ENCODE results near the gene SORL1.

The SORL1 gene

GRCh38 chr11:121522043-121522941 is 70.2 kb downstream of the SORL1 start:
- Histone ChIP-seq H3K4me1 (ENCODE audit: insufficient read depth, low read length) (no peaks in the 10 kb centered on the region), H3K9me3 (ENCODE audit: insufficient read depth, low read length, severe bottlenecking) (peaks cover 10% of the 10 kb centered on the region), H3K27me3 (ENCODE audit: insufficient read depth, low read length, poor library complexity) (no peaks in the 10 kb centered on the region), H3K4me2 (ENCODE audit: insufficient read depth, low read length) (no peak overlapping the region), H3K27ac (ENCODE audit: low read length) (no peak overlapping the region), H3K36me3 (ENCODE audit: insufficient read depth, low read length) (peaks cover 69% of the 10 kb centered on the region), H4K20me1 (ENCODE audit: insufficient read depth, low read length) (no peaks in the 10 kb centered on the region), H2AFZ (ENCODE audit: low read depth, low read length) (no peak overlapping the region), H3K9ac (ENCODE audit: low read depth, low read length) (no peak overlapping the region), H3K79me2 (ENCODE audit: insufficient read depth, low read length) (no peaks in the 10 kb centered on the region), H3K4me3 (ENCODE audit: low read depth in 1 of 2, low read length in 2 of 2) (no peak overlapping the region)
- TF ChIP-seq CTCF (IDR thresholded peaks at IDR 0.05; ENCODE audit: borderline replicate concordance, extremely low read depth, low read length, poor library complexity, severe bottlenecking) (no peak), EZH2 (IDR thresholded peaks at IDR 0.05; ENCODE audit: borderline replicate concordance, low read depth, low read length, severe bottlenecking) (no peak)
- DNase-seq (no peak), ATAC-seq (ENCODE audit: insufficient read depth, low read depth) (peak; percentile 39; the same call in 2 of the 3 replicates)

DNA sequence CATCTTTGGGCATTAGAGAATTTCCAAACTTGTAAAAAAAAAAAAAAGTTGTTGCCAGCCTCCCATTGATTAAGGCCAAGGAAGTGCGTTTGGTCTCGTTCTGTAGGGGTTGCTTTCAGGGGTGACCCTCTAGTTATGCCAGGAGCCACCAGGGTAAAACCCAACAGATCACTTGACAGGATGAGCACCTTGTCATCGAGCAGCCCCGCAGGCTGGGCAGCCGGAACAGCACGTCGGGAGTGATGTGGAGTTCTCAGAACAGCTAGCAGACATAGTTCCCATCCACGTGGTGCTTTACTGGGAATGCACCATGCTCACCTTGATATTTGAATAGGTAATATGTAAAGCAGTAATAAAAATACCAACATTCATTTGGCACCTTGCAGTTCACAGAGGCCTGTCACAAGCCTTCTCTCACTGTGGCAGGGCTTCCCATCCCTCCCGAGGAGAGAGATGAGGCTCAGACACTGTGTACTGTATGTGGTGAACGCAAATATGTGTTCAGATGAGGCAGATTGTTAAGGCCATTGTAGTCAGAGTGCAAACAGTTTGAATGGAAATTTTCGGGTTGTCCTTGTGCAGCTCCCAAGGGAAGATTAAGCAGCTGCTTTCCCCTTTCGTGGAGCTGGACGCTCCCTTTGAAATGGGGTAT is 71.6 kb downstream of the SORL1 start:
- no peak overlapping the region for H3K27ac ChIP-seq (ENCODE audit: low read length)
- no peak overlapping the region for H3K4me2 ChIP-seq (ENCODE audit: insufficient read depth, low read length)
- no peaks in the 10 kb centered on the region for H3K4me1 ChIP-seq (ENCODE audit: insufficient read depth, low read length)
- H2AFZ ChIP-seq (ENCODE audit: low read depth, low read length) = no peak overlapping the region
- no peaks in the 10 kb centered on the region for H3K27me3 ChIP-seq (ENCODE audit: insufficient read depth, low read length, poor library complexity)
- TF ChIP-seq EZH2 (IDR thresholded peaks at IDR 0.05; ENCODE audit: borderline replicate concordance, low read depth, low read length, severe bottlenecking) (no peak), CTCF (IDR thresholded peaks at IDR 0.05; ENCODE audit: borderline replicate concordance, extremely low read depth, low read length, poor library complexity, severe bottlenecking) (no peak)
- no peaks in the 10 kb centered on the region for H3K79me2 ChIP-seq (ENCODE audit: insufficient read depth, low read length)
- no peak overlapping the region for H3K9ac ChIP-seq (ENCODE audit: low read depth, low read length)
- H3K4me3 ChIP-seq (ENCODE audit: low read depth in 1 of 2, low read length in 2 of 2) = no peak overlapping the region
- peaks cover 64% of the 10 kb centered on the region for H3K36me3 ChIP-seq (ENCODE audit: insufficient read depth, low read length)
- H4K20me1 ChIP-seq (ENCODE audit: insufficient read depth, low read length) = no peaks in the 10 kb centered on the region
- ATAC-seq (ENCODE audit: insufficient read depth, low read depth) (no peak), DNase-seq (no peak)
- H3K9me3 ChIP-seq (ENCODE audit: insufficient read depth, low read length, severe bottlenecking) = peaks cover 10% of the 10 kb centered on the region

- no peak for DNase-seq
- ATAC-seq (ENCODE audit: insufficient read depth, low read depth) = no peak
- Histone ChIP-seq H2AFZ (ENCODE audit: low read depth, low read length) (no peak overlapping the region), H3K27ac (ENCODE audit: low read length) (no peak overlapping the region), H3K36me3 (ENCODE audit: insufficient read depth, low read length) (peaks cover 69% of the 10 kb centered on the region), H3K4me2 (ENCODE audit: insufficient read depth, low read length) (no peak overlapping the region), H4K20me1 (ENCODE audit: insufficient read depth, low read length) (no peaks in the 10 kb centered on the region), H3K79me2 (ENCODE audit: insufficient read depth, low read length) (no peaks in the 10 kb centered on the region), H3K4me3 (ENCODE audit: low read depth in 1 of 2, low read length in 2 of 2) (no peak overlapping the region), H3K4me1 (ENCODE audit: insufficient read depth, low read length) (no peaks in the 10 kb centered on the region), H3K9me3 (ENCODE audit: insufficient read depth, low read length, severe bottlenecking) (peaks cover 14% of the 10 kb centered on the region), H3K9ac (ENCODE audit: low read depth, low read length) (no peak overlapping the region), H3K27me3 (ENCODE audit: insufficient read depth, low read length, poor library complexity) (no peaks in the 10 kb centered on the region)
- no peak for TF ChIP-seq EZH2 (IDR thresholded peaks at IDR 0.05; ENCODE audit: borderline replicate concordance, low read depth, low read length, severe bottlenecking)
- TF ChIP-seq CTCF (IDR thresholded peaks at IDR 0.05; ENCODE audit: borderline replicate concordance, extremely low read depth, low read length, poor library complexity, severe bottlenecking) = no peak
These were observed 72.1 kb downstream of the SORL1 start for GRCh38 chr11:121524233-121524631.
